EH (cell line): ENCODE measurements around the gene BCL2L11.

Experiments
- DNase-seq: peaks from one replicate; pipeline ENCODE4 v3.0.0-alpha.2; 2015; ENCODE audit warnings: low read depth

Gene BCL2L11

DNA sequence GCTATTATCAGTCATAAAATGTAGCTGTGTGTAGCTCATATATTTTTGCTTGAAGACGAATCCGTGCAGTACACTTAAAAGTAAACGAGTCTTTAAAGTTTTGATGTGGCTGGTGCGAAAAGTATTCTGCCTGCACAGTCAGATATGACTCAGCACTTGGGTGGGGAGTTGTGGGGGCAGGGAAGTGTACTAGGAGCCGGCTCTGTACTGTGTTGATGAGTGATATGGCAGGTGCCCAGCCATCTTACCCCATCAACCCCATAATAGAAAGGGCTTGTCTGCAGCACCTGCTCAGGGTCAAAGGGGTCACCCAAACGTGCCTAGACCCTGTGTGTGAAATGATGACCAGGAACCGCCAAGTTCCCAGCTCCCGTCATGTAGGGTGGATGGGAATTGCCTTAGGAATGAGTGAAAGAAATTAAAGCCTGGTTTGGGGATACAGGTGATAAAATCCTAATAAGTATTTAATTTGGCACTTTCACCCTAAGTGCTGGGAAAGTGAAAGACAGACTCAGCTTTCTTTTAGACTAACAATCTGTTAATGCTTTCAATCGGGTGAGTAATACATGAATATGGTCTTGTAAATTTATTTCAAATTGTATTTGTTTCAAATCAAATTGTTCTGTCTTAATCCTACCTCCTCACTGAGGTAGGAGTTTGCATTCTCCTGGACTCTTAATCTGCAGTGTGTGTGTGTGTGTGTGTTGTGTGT, 48.0 kb downstream of the BCL2L11 start:
- DNase-seq: peak; percentile 84

DNA sequence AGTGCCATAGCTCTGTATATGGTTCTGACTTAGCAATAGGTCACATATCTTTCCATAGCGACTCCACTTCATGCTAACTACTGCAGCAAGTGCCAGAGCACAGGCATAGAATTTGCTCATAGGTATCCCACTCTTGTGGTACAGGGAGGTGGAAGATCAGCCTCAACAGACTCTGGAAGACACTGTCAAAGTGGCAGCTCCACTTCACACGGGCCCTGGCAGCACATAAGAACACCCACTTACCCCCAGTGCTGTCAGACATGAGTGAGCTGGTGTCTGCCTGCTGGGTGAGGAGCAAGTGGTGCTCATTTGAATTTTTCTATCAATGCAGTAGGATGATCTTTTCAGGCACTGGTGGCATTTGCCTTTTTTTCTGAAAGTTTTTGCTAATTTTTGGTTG, 48.6 kb downstream of the BCL2L11 start:
- DNase-seq: no peak

- no peak for DNase-seq
Observed at GRCh38 chr2:111169924-111170323, 49.2 kb downstream of the BCL2L11 start.

DNA sequence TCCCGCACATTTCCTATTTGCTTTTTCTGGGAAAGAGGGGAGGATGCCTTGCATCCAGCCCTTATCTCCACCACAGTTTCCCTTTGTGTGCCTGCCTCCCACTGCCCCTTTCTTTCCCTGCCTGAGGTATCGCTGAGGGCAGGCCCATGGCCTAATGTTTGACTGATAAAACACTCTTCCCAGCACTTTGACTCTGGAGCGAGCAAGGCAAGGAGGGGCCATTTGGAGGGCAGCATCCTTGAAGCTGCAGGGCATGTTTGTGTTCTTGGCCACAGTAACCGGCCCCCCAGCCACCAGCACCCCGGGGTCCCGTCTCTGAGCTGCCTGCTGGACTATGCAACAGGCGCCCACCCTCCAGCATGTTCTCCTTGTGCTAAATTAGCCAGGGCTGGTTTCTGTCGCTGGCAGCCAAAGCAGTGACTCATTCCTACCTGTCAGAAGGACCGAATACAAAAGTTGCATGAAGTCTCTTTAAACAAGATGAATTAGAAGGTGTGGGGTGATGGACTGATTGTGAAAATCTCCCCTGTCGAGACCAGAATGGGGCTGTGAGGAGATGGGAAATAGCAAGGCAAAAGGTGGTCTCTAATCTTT, 50.7 kb downstream of the BCL2L11 start:
- no peak for DNase-seq

- no peak for DNase-seq
Observed at GRCh38 chr2:111172666-111173065, 52.0 kb downstream of the BCL2L11 start.

DNA sequence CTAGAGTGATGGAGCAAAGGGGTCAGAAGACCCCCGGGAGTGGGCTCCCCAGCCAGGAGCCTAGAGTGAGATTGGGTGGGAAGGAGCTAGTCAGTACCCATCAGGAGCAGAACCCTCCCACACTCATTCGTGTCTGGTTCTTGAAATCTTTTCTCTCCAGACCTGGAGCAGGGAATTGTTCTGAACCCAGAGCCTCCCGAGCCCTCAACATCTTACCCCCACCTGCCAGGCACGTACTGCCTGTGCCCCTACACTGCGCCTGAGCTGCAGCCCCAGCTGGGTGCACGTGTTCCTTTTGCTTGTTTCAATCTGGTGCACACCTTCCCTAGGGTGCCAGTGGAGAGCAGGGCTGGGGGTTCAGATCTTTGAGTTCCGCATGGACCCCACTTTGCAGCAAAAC, 52.6 kb downstream of the BCL2L11 start:
- no peak for DNase-seq

DNA sequence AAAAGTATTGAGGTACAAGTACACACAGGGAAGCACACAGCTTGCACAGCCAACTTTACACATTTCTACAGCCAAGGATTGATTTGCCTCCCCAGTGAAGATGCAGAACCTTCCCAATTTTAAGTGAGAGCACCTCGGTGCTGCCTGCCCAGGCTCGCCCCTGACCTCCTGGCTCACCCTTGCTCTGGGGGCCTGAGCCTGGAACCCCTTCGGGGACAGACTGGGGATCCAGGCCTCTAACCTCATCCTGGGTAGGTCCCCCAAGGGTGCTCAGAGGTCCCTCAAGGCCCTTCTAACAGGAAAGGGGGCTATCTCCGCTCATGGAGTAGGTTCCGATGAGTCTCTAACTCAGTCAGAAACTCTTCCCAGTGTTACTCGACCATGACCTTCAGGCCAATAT, 53.1 kb downstream of the BCL2L11 start:
- no peak for DNase-seq

- DNase-seq: no peak
Observed at GRCh38 chr2:111175615-111176014, 54.9 kb downstream of the BCL2L11 start.

- DNase-seq: no peak
Observed at GRCh38 chr2:111176388-111176787, 55.7 kb downstream of the BCL2L11 start.

DNA sequence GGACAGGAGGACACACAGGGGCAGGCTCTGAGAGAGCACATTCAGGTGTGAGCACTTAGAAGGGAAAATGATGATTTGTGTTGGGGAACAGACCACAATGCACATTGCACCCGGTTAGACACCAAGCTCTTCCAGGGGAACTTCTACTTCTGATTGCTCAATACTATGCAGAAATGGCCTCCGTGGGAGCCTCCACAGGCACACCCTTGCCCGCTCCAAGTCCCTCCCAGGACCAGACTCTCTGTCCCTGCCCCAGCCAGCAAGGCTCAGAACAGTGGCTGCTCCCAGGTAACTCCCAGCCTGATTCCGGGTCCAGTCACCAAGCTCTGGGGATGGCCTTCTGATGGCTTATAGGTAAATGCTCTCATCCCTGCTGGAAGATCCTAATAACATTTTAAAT, 56.2 kb downstream of the BCL2L11 start:
- no peak for DNase-seq

GRCh38 chr2:111178296-111178695, 57.6 kb downstream of the BCL2L11 start:
- no peak for DNase-seq

GRCh38 chr2:111178730-111179405, 58.2 kb downstream of the BCL2L11 start:
- peak; percentile 44 for DNase-seq

GRCh38 chr2:111182121-111182520, 61.4 kb downstream of the BCL2L11 start:
- DNase-seq: no peak

DNA sequence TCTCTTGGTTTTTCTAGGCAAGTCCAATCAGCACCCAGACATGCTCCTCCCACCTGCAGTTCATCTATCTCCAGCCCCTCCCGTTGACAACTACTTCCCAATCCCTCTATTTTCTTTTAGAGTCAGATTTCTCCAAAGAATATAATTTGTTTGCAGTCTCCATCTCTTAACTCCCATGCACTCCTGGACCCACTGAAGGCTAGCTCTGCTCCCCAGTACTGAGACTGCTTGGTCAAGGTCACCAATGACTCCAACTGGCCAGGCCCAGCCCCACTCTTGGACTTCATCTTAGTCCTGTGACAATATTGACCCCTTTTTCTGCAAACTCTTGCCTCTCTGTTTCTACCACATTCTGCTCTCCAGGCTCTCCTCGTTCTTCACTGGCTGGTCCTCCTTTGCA, 62.0 kb downstream of the BCL2L11 start:
- DNase-seq: no peak

- DNase-seq: peak; percentile 22
Observed at GRCh38 chr2:111184725-111185310, 64.1 kb downstream of the BCL2L11 start.

DNA sequence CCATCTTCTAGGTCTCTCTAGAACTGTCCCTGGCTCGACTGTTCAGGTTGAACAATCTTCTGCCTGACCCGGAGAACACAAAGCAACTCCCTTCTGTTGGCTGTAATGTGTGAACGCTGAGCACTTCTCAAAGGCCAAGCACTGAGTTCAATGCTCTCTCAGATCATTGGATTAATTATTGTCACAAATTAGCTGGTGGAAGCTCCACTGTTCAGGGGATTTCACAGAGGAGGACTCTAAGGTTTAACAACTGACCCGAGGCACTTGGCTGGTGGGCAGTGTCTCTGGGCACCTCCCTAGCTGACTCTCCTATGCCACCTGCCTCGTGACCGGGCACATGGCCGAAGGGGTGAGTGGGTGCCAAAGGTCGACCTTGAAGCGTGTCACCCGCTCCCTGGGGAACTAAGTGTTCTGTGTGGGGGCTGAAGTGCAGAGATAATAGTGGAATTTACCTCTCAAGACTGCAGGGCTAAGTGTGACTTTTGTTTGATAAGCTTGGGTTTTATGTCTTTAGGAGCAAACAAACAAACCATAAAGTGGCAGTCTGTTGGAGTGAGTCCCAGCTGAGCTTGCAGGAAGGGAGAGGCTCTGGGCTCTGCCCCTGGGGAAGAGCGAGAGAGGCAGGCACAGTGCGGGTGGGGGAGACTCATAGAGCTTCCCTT, 64.8 kb downstream of the BCL2L11 start:
- no peak for DNase-seq

DNA sequence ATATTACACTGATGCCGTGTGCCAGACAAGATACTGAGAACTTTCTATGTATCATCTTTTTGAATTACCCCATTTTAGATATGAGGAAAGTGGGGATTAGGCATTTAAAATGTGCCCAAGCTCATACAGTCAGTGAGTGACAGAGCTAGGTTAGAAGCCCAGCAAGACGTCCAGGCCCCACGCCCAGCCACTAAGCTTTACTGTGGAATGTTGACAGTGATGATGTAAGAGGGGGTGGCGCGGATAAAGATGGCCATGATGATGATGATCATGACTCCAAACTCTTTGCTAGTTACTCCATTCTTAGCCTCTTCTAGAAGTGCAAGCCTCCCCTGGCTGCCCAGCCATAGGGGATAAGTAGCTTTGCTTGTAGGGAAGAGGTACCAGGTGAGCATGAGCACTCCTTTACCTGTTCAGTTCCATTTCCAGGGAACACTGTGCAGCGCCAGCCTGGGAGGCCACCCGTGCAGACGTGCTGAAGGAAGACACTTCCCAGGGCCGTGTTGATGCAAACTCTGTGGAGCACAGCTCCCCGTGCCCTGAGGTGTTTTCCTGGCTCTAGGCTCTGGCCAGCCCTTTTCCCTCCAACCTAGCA, 65.5 kb downstream of the BCL2L11 start:
- no peak for DNase-seq

DNA sequence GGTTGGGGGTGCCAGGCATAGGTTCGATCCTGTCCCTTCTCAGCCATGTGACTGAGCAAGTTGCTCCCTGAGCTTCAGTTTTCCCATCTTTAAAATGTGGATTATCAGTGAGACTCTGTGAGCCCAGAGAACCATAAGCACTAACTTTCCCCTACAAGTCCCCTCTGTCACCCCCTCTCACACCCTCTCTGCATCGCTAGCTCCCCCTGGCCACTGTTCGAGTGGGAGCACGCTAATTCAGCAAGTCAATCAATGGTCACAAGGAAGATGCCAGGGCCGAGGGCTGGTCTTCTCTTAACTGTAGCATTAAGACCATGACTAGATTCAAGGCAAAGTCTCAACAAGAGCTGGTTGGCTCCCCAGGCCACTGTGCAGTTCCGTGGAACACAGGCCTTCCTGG, 66.2 kb downstream of the BCL2L11 start:
- no peak for DNase-seq

GRCh38 chr2:111188681-111189080, 68.0 kb downstream of the BCL2L11 start:
- DNase-seq: no peak

DNA sequence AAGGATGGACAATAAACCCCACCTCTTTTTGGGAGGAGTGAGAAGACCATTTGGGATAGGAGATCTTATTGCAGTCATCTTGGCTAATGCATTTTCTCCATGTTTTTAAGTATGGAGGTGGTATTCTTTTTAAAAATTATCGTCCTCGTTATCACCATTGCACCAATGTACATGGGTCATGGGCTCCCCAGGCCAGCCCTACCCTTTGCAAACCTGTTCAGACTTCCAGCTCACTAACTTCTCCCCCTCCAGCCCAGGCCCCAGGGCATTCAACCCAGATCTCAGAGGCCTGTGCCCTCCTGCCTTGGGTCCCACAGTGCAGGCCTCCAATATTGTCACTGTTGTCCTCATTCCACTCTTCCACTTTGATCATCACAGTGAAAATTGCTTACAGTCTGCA, 68.4 kb downstream of the BCL2L11 start:
- DNase-seq: no peak

DNA sequence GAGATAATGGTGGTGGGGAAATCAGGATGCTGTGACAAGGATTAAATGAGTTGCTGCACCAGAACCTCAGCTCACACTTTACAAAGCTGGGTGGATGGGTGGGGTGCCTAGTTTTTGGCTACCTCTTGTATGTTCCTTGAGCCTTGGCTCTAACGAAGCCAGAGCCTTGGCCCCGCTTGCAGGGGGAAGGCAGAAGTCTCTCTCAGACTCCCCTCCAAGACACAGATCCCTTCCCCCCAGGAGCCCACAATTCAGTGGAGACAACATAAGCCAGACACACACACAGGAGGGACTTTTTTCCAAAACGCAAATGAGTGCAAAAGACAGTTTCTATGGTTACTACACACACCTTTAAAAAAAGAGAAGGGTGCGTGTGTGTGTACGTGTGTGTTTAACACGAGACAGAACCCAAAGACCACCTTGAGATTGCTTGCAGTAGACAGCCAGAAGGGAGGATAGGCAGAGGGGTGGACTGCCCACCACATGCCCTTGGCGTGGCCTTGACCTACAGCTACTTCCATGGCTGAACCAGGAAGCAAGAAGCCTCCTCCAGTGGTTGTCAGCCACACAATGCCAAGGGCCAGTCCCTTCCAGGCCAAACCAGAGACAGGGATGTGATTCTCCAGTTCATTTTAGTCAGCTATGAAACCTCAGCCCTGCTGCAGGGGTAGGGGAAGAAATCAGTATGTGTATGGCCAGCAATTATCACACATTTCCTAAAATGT, 70.3 kb downstream of the BCL2L11 start:
- no peak for DNase-seq
